Measurements from ENCODE around the gene HHIPL2.

HHIPL2 gene

GRCh38 chr1:222529181-222529580 lies 18.7 kb downstream of the HHIPL2 start:
- POLR2A ChIA-PET, result no interaction called here
- Histone ChIP-seq H3K9me3 (ENCODE audit: control insufficient read depth, insufficient read depth, low read depth, low read length) (no peaks in the 10 kb centered on the region), H3K4me3 (ENCODE audit: low read depth, low read length) (no peak overlapping the region), H3K36me3 (ENCODE audit: control insufficient read depth in 2 of 2, insufficient read depth in 1 of 2, low read length in 2 of 2) (no peaks in the 10 kb centered on the region), H3K27ac (ENCODE audit: extremely low read depth, low read depth, low read length) (no peak overlapping the region), H3K4me1 (ENCODE audit: control insufficient read depth, insufficient read depth, low read length) (no peaks in the 10 kb centered on the region)
- CTCF ChIA-PET, result interaction anchor here (0.7 kb wide), 1 partner anchor 242 kb away, joined by 3 read pairs; no protein-coding TSS in a partner anchor
- no peak for TF ChIP-seq ZNF580 (tag by site-specific recombination; IDR thresholded peaks at IDR 0.05)

DNA sequence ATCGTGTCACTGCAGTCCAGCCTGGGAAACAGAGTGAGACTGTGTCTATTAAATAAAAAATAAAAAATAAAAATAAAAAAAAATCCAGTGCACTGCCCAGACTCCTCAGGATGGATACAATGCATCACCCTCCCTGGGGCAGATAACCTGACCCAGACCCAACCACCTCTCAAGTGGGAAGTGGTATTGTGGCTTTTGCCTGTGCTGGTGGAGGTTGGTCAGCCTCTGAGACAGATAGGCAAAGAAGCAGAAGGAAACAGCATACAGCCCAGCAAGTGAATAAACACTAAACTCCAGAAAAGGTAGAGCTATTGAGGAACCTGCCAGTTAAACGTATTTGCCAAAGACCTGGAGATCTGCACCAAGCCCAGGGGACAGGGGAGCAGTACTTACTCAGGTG lies 22.0 kb downstream of the HHIPL2 start:
- H3K9me3 ChIP-seq (ENCODE audit: control insufficient read depth, insufficient read depth, low read depth, low read length), result no peaks in the 10 kb centered on the region
- H3K4me1 ChIP-seq (ENCODE audit: control insufficient read depth, insufficient read depth, low read length), result no peaks in the 10 kb centered on the region
- ChIA-PET POLR2A (no interaction called here), CTCF (no interaction called here)
- no peaks in the 10 kb centered on the region for H3K36me3 ChIP-seq (ENCODE audit: control insufficient read depth in 2 of 2, insufficient read depth in 1 of 2, low read length in 2 of 2)
- TF ChIP-seq ZNF114 (tag by site-specific recombination; IDR thresholded peaks at IDR 0.05) (no peak), ZNF707 (tag by site-specific recombination; IDR thresholded peaks at IDR 0.05) (no peak), PRDM2 (tag by site-specific recombination; IDR thresholded peaks at IDR 0.05; ENCODE audit: borderline replicate concordance) (no peak), ZNF266 (tag by site-specific recombination; IDR thresholded peaks at IDR 0.05; ENCODE audit: low read depth) (no peak), KLF7 (tag by site-specific recombination; IDR thresholded peaks at IDR 0.05; ENCODE audit: borderline replicate concordance) (no peak), KLF10 (tag by site-specific recombination; IDR thresholded peaks at IDR 0.05) (no peak), ZNF211 (tag by site-specific recombination; IDR thresholded peaks at IDR 0.05; ENCODE audit: low read depth) (no peak), ZNF549 (tag by site-specific recombination; IDR thresholded peaks at IDR 0.05) (no peak), ZNF404 (tag by site-specific recombination; IDR thresholded peaks at IDR 0.05) (no peak), ZBTB7A (tag by site-specific recombination; IDR thresholded peaks at IDR 0.05; ENCODE audit: low read depth) (no peak), ZNF610 (tag by site-specific recombination; IDR thresholded peaks at IDR 0.05; ENCODE audit: borderline replicate concordance) (no peak), ZXDB (tag by site-specific recombination; IDR thresholded peaks at IDR 0.05) (no peak)
- TF ChIP-seq, protein P1, sequence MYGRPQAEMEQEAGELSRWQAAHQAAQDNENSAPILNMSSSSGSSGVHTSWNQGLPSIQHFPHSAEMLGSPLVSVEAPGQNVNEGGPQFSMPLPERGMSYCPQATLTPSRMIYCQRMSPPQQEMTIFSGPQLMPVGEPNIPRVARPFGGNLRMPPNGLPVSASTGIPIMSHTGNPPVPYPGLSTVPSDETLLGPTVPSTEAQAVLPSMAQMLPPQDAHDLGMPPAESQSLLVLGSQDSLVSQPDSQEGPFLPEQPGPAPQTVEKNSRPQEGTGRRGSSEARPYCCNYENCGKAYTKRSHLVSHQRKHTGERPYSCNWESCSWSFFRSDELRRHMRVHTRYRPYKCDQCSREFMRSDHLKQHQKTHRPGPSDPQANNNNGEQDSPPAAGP (tag by site-specific recombination; IDR thresholded peaks at IDR 0.05), result no peak
- TF ChIP-seq, protein P2, sequence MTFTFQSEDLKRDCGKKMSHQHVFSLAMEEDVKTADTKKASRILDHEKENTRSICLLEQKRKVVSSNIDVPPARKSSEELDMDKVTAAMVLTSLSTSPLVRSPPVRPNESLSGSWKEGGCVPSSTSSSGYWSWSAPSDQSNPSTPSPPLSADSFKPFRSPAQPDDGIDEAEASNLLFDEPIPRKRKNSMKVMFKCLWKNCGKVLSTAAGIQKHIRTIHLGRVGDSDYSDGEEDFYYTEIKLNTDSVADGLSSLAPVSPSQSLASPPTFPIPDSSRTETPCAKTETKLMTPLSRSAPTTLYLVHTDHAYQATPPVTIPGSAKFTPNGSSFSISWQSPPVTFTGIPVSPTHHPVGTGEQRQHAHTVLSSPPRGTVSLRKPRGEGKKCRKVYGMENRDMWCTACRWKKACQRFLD (tag by site-specific recombination; IDR thresholded peaks at IDR 0.05), result no peak
- no peak overlapping the region for H3K27ac ChIP-seq (ENCODE audit: extremely low read depth, low read depth, low read length)
- H3K4me3 ChIP-seq (ENCODE audit: low read depth, low read length), result no peak overlapping the region
